GM23248 (cell line): ENCODE results near the gene NF1.

Experiments
- EZH2 ChIP-seq: fragments of 200-600 bp; sonication (generic); IDR thresholded peaks from 2 replicates; pipeline ENCODE4 v1.6.1; 2018; ENCODE audit warnings: antibody characterized with exemption, mild to moderate bottlenecking; ENCODE audit not compliant: insufficient read depth, poor library complexity, severe bottlenecking
- EZH2phosphoT487 ChIP-seq: fragments of 200-600 bp; sonication (generic); IDR thresholded peaks from 2 replicates; pipeline ENCODE4 v1.6.1; 2018; ENCODE audit warnings: antibody characterized with exemption, moderate library complexity, mild to moderate bottlenecking, low read depth; ENCODE audit not compliant: insufficient read depth

- no peak for TF ChIP-seq EZH2phosphoT487
- no peak for TF ChIP-seq EZH2
Observed at GRCh38 chr17:31062346-31062745, 32.4 kb upstream of the NF1 start.
